DMS53 treated with DMSO at 0.1 percent for 48 hours (cell line): ENCODE measurements around the gene GATAD1.
"Not testable (repeated sequence)": the region's sequence is repeated elsewhere in the genome, so short reads cannot be mapped to it uniquely, and the experiment has no call there.

Source experiments
- DNase-seq: peaks from one replicate; lab custom pipeline; 2025; ENCODE audit not compliant: unreplicated experiment; lab: John Stamatoyannopoulos, UW

Gene GATAD1

GRCh38 chr7:92436612-92437445 is 10.5 kb upstream of the GATAD1 start:
- DNase-seq = no peak

GRCh38 chr7:92437956-92438491 is 9.3 kb upstream of the GATAD1 start:
- no peak for DNase-seq

GRCh38 chr7:92442720-92443119 is 4.6 kb upstream of the GATAD1 start:
- not testable (repeated sequence) for DNase-seq

DNA sequence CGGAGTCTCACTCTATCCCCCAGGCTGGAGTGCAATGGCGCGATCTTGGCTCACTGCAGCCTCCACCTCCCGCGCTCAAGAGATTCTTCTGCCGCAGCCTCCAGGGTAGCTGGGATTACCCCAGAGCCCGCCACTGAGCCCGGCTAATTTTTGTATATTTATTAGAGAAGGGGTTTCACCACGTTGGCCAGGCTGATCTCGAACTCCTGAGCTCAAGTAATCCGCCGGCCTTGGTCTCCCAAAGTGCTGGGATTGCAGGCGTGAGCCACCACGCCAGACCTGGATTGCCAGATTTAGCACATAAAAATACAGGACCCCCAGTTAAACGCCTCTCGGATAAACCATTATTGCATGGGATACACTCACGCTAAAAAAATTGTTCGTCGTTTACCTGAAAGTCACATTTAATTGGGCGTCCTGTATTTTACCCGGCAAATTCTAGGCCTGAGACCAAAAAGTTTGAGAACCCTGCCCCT is 375 bp upstream of the GATAD1 start:
- DNase-seq = no peak

- peak; percentile 94 for DNase-seq
Measured at GRCh38 chr7:92448205-92448747, 994 bp downstream of the GATAD1 start.

- no peak for DNase-seq
Measured at GRCh38 chr7:92451645-92452044, 4.4 kb downstream of the GATAD1 start.

GRCh38 chr7:92456236-92456635 is 9.0 kb downstream of the GATAD1 start:
- no peak for DNase-seq

GRCh38 chr7:92460109-92460508 is 12.8 kb downstream of the GATAD1 start:
- DNase-seq = no peak

GRCh38 chr7:92460510-92460909 is 13.2 kb downstream of the GATAD1 start:
- peak; percentile 43 for DNase-seq

GRCh38 chr7:92461027-92462003 is 14.0 kb downstream of the GATAD1 start:
- DNase-seq = peak; percentile 79

DNA sequence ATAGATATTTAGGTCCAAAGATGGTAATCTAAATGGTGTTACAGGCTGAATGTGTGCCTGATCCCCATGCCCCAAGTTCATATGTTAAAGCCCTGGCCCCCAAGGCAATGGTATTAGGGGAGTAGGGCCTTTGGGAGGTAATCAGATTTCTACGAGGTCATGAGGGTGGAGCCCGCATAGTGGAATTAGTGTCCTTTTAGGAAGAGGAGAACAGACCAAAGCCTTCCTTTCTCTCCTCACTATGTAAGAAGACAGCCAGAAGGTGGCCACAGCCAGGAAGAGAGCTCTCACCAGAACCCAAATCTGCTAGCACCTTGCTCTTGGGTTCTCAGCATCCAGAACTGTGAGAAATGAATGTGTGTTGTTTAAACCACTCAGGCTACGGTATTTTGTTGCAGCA is 15.3 kb downstream of the GATAD1 start:
- no peak for DNase-seq

DNA sequence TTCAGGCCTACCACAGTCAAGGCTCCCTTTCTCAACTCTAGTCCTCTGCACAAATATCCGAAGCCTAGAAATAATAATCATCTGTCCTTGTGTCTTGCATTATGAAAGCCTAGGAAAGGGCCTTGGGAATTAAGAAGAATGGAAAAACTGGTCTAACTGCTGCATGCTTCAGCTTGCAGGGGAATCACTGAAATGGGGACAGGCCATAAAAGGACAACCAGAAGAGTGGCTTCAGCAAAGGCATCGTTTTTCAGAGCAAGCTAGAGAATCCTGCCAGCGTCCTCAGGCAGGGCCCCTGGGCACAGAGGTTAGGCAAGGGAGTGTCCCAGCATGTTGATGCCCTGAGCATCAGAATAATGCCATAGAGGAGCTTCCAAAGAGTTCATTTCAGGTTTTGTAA is 17.2 kb downstream of the GATAD1 start:
- no peak for DNase-seq

DNA sequence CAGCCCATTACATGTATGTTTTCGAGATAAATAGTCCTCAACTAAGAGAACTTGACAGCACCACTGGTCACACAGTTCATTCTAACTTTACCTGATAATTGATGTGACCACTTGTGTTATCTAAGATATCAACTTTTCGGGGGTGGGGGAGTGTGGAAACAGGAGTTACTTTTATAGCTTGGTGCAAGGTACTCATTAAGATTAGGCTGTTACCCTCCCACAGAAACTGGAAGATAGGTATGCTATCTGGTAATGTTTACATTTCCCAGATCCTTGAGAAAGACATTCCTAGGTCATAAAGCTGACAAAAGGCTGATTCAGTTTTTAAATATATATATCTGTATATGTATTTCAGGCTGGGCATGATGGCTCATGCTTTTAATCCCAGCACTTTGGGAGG is 19.4 kb downstream of the GATAD1 start:
- DNase-seq = no peak

GRCh38 chr7:92468589-92468988 is 21.3 kb downstream of the GATAD1 start:
- DNase-seq = not testable (repeated sequence)

DNA sequence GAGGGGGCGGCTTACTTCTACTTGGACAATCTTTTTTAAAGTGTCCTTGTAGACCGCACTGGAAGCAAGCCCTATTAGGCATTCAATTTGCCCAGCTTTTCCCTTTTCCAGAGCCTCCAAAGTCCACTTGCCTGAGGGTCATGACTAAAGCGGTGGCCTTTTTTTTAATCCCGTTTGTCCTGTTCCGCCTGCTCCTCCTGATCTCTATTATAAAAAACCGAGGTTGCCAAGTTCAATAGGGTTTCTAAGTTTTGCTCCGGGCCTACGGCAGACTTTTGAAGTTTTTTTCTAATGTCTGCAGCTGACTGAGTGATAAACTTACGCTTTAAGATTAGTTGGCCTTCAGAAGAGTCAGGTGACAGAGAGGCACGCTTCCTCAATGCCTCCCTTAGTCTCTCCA is 26.7 kb downstream of the GATAD1 start:
- DNase-seq = not testable (repeated sequence)

DNA sequence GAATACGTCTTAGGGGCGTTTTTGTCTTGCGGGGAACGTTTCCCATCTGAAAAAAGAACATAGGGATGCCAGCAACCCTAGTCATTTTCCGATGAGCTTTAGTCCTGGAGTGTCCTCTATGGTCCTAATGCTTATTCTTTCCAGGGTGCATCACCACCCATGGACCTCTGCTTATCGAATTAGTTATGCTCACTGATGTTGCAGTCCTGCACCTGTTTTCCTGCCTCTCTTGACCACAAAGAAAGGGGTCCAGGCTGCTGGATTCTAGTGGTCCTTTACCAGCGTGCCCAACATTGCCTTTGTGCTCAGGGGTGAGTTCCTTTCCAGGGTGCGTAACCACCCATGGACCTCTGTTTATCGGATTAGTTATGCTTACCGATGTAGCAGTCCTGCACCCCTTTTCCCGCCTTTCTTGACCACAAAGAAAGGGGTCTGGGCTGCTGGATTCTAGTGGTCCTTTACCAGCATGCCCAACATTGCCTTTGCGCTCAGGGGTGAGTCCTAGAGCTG is 28.0 kb downstream of the GATAD1 start:
- not testable (repeated sequence) for DNase-seq

- DNase-seq = not testable (repeated sequence)
Measured at GRCh38 chr7:92475851-92476590, 28.7 kb downstream of the GATAD1 start.

- DNase-seq = not testable (repeated sequence)
Measured at GRCh38 chr7:92477681-92478080, 30.4 kb downstream of the GATAD1 start, which contains the start of gene ERVW-1. TSS of gene ERVW-1 (minus strand) at chr7:92477946. CDS start at chr7:92470381, 7,565 bp downstream.

DNA sequence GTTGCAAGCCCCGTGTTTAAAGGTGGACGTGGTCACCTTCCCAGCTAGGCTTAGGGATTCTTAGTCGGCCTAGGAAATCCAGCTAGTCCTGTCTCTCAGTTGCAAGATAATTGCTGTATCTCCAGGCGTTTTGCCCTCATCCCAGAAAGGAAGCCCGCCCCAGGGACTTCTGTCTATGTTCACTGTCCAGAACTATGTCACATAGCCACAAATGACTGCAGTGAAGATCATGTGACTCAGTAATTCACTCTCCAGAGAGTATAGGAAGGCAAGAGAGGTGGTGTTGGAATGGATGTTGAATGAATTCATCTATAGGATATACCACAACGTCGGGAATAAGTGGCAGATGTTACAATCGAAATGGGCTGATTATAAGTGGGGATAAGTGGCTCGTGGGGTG is 30.8 kb downstream of the GATAD1 start:
- no peak for DNase-seq

GRCh38 chr7:92478711-92479110 is 31.4 kb downstream of the GATAD1 start:
- DNase-seq = no peak
